SH-SY5Y (cell line): ENCODE results near the gene INSR.

Experiments used
- GATA2 ChIP-seq: IDR thresholded peaks from 2 replicates; pipeline ENCODE4 v1.6.1; 2011; ENCODE audit warnings: mild to moderate bottlenecking, low read depth, low read length
- GATA3 ChIP-seq: IDR thresholded peaks from 2 replicates; pipeline ENCODE4 v1.6.1; 2011; ENCODE audit warnings: low read depth, mild to moderate bottlenecking, low read length, moderate library complexity

GRCh38 chr19:7101498-7102253 is 192.5 kb downstream of the INSR start:
- no peak for TF ChIP-seq GATA2
- TF ChIP-seq GATA3, result no peak
